IMR-90 (cell line): Measurements from ENCODE around the gene TMTC2.

Experiments used
- BHLHE40 ChIP-seq: fragments of 150-350 bp; IDR thresholded peaks from 2 replicates; pipeline ENCODE4 v1.6.1; 2016; ENCODE audit warnings: mild to moderate bottlenecking, low read depth, low read length
- CHD1 ChIP-seq: IDR thresholded peaks from 2 replicates; pipeline ENCODE4 v1.6.1; 2012; ENCODE audit warnings: low read depth, low read length, improper control_type of control experiment
- CTCF ChIP-seq: conservative IDR thresholded peaks from 2 replicates; pipeline ENCODE4 v1.5.1; 2012; ENCODE audit warnings: mild to moderate bottlenecking, low read depth, low read length, improper control_type of control experiment
- ELK1 ChIP-seq: fragments of 150-350 bp; IDR thresholded peaks from 2 replicates; pipeline ENCODE4 v1.6.1; 2016; ENCODE audit warnings: low read depth, mild to moderate bottlenecking, low read length, moderate library complexity, borderline replicate concordance
- FOS ChIP-seq: fragments of 150-350 bp; IDR thresholded peaks from 2 replicates; pipeline ENCODE4 v1.6.1; 2016; ENCODE audit warnings: low read depth, low read length
- MAFK ChIP-seq: IDR thresholded peaks from 2 replicates; pipeline ENCODE4 v1.6.1; 2012; ENCODE audit warnings: low read depth, low read length, improper control_type of control experiment
- MXI1 ChIP-seq: IDR thresholded peaks from 2 replicates; pipeline ENCODE4 v1.6.1; 2012; ENCODE audit warnings: low read depth, mild to moderate bottlenecking, low read length, moderate library complexity, borderline replicate concordance
- NFE2L2 ChIP-seq: fragments of 150-350 bp; IDR thresholded peaks from 2 replicates; pipeline ENCODE4 v1.6.1; 2016; ENCODE audit warnings: low read depth, mild to moderate bottlenecking, low read length
- POLR2A ChIP-seq: IDR thresholded peaks from 2 replicates; pipeline ENCODE4 v1.6.1; 2012; ENCODE audit warnings: mild to moderate bottlenecking, low read depth, low read length
- RAD21 ChIP-seq: IDR thresholded peaks from 2 replicates; pipeline ENCODE4 v1.6.1; 2012; ENCODE audit warnings: low read length, improper control_type of control experiment
- RFX5 ChIP-seq: IDR thresholded peaks from 2 replicates; pipeline ENCODE4 v1.8.0; 2012; ENCODE audit warnings: low read depth, mild to moderate bottlenecking, low read length, moderate library complexity
- USF2 ChIP-seq: fragments of 150-350 bp; IDR thresholded peaks from 2 replicates; pipeline ENCODE4 v1.6.1; 2017; ENCODE audit warnings: mild to moderate bottlenecking, antibody characterized with exemption, low read length, low read depth

- TF ChIP-seq CTCF = no peak
- TF ChIP-seq POLR2A = no peak
- TF ChIP-seq RAD21 = no peak
- TF ChIP-seq BHLHE40 = no peak
- TF ChIP-seq MAFK = no peak
- TF ChIP-seq ELK1 = no peak
- TF ChIP-seq CHD1 = no peak
- no peak for TF ChIP-seq NFE2L2
- TF ChIP-seq RFX5 = no peak
- TF ChIP-seq FOS = no peak
- no peak for TF ChIP-seq USF2
- TF ChIP-seq MXI1 = no peak
Measured at GRCh38 chr12:82807132-82807737, 120.5 kb downstream of the TMTC2 start.
